GM19468 (cell line): ENCODE results near the gene MKI67.

ENCODE experiments used
- ATAC-seq: cut with Tn5 transposase; IDR thresholded peaks from one replicate; pipeline ENCODE4 v1.9.1; 2021; ENCODE audit warnings: mild to moderate bottlenecking, moderate library complexity, moderate number of reproducible peaks; ENCODE audit not compliant: unreplicated experiment; ENCODE audit errors: extremely low read depth

MKI67 gene

DNA sequence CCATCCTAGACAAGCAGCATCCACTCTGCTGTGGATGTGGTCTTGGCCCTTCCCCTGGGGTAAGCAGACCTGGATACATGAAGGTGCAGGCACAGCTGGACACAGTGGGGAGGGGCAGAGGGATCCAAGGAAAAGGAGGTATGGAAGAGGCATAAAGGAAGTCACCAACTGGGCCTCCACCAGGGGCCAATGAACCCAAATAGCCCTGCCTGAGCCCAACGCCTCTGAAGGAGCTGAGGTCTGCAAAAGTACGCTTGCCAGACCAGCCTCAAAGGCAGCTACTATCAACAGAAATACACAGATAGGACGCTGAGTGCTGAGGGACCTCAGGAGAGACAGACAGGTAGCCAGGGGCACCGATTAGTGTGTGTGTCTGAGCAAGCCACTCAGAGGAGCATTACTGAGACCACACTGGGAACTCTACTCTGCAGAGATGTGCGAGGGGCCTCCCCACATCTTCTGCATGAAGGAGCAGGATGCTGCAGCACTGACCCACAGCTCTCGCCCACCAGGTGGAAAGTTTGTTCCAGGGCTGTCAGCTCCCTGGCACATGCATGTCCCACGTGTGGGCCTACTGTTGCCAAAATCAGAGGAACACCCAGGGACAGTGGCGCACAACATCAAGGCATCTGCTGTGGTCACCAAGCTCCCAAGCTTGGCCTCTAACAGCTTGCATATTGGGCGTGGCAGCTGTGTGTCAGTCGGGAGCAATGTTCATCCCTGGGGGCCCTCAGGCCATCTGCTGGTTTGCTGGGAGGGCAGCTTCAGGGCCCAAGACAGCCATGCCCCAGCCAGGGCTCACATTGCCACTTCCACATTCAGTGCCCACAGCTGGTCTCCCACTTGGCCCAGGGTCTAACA, 40.0 kb downstream of the MKI67 start:
- no peak for ATAC-seq

DNA sequence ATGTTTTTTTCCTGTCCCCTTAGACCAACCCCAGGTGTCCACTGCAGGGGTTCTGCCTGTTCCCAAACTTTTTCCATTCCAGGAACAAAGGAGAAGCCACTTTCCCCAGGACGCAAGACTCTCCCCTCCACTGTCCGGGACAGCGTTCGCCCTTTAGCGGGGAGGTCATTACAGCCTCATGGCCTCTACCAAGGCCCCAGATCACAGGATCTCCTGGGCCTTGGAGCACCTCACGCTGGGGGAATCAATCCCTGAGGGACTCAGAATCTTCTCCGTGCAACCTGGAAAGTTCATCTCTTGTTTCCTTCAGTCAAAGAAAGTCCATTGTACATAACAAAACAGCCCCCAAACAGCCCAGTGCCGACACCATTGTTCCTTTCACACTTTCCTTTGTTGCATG, 41.2 kb downstream of the MKI67 start:
- ATAC-seq = no peak

DNA sequence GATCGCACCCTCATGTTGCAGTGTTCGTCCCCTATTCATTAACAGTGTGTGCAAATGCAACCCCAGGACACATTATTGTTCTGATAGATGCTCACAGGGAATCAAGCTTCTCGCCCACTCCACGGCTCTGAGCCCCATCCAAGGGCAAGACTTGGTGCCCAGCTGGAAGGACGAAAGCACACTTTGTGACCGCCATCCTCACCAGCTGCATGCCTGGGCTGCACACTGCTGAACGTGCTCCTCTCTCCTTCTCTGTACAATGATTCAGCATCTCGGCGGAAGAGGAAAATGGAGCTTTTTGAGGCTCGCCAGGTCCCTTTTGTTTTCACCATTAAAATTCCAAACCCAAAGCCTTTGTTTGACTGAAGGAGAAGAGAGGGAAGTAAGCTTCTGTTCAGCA, 41.9 kb downstream of the MKI67 start:
- ATAC-seq = no peak

- ATAC-seq = no peak
These were observed 42.9 kb downstream of the MKI67 start for GRCh38 chr10:128083191-128083895.

- ATAC-seq = no peak
These were observed 44.5 kb downstream of the MKI67 start for GRCh38 chr10:128081720-128082119.

DNA sequence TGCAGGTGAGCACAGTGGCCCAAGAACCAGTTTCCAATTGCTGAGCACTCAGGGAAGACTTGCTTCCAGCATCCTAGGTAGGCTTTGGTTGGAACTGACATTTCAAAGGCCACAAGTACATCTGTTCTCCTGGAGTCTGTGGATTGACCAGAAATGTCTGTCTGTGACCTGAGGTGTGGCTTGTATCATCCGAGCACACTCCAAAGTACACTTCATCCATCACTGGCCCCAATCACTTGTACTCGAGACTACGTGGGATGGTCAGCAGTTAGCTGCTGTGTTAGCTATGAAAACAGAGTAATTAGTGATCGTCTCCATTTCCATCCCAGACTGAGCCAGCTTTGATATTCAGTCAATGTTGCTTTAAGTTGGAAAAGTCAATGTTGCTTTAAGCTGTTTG, 45.0 kb downstream of the MKI67 start:
- no peak for ATAC-seq

DNA sequence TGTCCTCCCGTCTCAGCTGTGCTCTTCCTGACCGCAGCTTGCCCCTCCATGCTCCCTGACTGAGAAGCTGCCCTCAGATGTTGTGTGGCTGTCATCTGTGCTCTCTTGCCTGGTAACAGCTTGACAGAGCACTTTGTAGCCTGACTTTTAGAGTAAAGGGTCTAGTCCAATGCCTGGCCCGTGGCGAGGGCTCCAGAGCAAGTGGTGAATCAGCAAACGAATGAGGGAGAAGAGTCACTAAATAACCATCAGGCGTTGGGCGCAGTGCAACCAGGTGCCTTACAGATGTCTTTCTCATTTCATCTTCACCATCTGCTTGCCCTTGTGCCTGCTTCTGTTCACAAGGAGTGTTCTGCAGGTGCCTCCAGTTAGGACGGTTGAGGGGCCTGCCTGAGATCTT, 45.6 kb downstream of the MKI67 start:
- ATAC-seq = no peak

DNA sequence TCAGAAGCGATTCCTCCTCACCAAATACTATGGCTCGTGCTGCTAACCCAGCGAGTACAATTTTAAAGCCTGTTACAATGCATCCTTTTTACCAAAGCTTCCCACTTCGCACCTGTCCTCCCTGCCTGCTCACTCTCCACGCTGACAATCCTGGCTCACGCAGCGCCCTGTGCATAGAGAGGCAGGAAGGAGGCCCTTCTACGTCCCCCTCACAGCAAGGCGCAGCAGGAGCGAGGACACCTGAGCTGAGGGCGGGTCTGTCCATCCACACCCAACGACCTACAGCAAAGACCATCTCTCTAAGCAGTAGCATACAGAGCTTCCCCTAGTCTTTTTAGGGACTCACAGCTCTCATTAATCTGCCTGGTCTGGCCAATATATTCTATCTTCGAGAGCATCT, 46.0 kb downstream of the MKI67 start:
- no peak for ATAC-seq

DNA sequence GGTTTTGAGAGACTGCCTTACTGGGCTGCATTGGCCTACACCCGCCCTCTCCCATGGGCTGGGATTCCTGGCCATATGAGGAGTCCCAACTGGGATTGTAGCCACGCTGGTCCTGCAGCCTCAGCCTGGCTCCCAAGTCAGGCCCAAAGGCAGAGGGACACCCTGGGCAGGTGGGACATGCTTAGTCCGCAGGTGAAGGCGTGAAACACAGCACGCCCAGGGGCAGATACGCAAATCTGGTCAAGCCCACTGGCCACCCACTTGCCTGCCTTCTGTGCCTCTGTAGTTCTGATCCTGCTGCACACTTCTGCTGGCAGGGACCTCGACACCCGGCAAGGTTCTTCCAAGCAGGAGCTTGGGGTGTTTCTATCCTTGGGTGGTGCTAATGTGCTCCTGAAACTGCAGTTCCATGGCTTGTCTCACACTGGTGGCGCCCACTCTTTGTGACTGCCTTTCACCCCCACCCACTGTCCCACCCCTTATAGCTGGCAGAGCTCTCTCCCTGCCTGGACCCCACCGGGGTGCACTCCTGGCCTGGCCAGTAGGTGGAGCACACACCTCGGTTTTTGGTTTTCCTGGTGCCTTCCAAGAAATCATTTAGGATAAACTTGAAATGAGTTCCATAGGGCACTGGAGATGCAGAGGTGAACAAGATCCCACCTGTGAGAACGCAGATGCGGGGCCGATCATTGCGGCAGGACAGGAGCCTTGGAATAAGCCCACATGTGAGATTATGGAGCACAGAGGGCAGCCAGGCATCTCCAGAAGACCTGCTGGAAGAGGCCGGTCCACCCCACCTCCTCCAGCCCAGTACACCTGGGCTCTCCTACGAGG, 47.9 kb downstream of the MKI67 start:
- ATAC-seq = no peak

- no peak for ATAC-seq
These were observed 48.9 kb downstream of the MKI67 start for GRCh38 chr10:128077155-128077875.

GRCh38 chr10:128074589-128074988, 51.6 kb downstream of the MKI67 start:
- no peak for ATAC-seq

GRCh38 chr10:128073890-128074289, 52.3 kb downstream of the MKI67 start:
- no peak for ATAC-seq

DNA sequence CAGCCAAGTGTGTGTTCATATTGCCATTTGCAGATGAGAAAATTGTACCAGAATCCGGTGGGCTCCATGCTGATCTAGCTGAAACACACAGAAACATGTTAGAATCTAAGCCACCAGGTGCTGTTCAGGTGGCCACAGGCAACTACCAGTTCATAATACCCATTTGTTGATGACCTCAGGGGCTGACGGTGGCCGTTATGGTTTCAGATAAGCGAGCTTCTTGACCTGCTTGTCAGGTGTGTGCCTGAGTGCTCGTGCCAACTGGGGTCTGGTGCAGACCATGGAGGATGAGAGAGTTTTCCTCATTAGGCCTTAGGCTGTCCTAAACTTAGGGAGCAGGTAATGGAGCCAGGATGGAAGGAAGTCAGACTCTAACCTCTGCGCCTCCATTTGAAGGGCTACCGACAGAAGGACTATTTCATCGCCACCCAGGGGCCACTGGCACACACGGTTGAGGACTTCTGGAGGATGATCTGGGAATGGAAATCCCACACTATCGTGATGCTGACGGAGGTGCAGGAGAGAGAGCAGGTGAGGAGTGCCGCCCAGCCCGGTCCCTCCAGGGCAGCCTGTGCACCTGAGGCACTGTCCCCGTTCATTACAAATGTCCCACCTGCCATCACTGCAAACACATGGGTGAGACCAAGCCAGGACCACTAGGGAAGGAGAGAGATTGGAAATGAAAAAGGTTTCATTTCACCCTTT, 53.1 kb downstream of the MKI67 start:
- no peak for ATAC-seq

DNA sequence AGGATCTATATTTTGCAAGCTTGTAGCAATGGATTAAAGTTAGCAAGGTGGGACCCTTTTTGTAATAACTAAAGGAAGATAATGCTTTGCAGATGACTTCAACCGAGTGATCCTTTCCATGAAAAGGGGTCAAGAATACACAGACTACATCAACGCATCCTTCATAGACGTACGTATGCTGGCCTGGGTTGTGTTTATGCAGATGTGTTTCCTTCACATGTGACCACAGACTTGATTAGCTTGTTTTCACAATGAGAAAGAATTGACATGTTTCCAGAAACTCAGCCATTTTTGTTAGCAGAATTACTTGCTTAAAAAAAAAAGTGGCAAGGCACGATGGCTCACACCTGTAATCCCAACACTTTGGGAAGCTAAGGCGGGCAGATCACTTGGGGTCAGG, 54.2 kb downstream of the MKI67 start:
- ATAC-seq = no peak

DNA sequence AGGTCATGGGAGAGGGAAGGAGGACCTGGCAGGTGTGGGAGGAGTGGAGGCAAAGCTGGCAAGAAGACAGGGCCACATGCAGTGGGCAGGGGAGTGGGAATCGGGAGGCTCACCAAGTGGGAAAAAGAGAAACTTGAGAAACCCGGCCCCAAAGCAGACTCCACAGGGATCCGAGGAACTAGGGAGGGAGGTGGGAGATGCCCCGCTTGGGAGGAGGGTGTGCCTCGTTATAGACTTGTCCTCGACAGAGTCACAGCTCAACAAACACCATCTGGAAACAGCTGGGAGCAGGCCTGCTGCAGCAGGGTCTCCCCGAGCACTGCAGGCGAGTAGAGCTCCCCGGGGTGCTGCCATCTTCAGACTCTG, 54.8 kb downstream of the MKI67 start:
- no peak for ATAC-seq

- no peak for ATAC-seq
These were observed 55.4 kb downstream of the MKI67 start for GRCh38 chr10:128070721-128071416.

GRCh38 chr10:128070161-128070560, 56.1 kb downstream of the MKI67 start:
- no peak for ATAC-seq

- ATAC-seq = peak; percentile 23
These were observed 56.7 kb downstream of the MKI67 start for GRCh38 chr10:128069351-128070051.
